Pancreas (tissue), 10 donors: ENCODE data around the gene PCP4. TPM values are rescaled to one million over a fixed set of nuclear protein-coding genes. Genes with fewer than 3 reads are reported as not detected.
"Not testable (repeated sequence)": the region's sequence is repeated elsewhere in the genome, so short reads cannot be mapped to it uniquely, and the experiment has no call there.

Experiments
- ATAC-seq, 4 donors: fragments of 200-7000 bp; cut with Tn5 transposase; one replicate each; pipeline versions ENCODE4 v1.8.0 to v1.9.1; 2020; ENCODE audit warnings: mild to moderate bottlenecking in 4 of 4, moderate library complexity in 4 of 4
- DNase-seq, 6 donors: peaks; one replicate each; pipeline ENCODE4 v3.0.0-alpha.2; 2020
- FAIRE-seq: peaks from 2 replicates; lab custom pipeline; 2012; peaks lifted over from hg19 to GRCh38; lab: Jason Lieb, UNC
- H3K27ac ChIP-seq, 4 donors: fragments of 200-600 bp; sonication (generic); 1 replicate in 3 of 4; 2 replicates in 1 of 4; pipeline versions ENCODE4 v1.5.0 to v1.8.0; 2020
- H3K27me3 ChIP-seq, 4 donors: fragments of 200-600 bp; one replicate each; pipeline ENCODE4 v1.8.0; 2021
- H3K36me3 ChIP-seq, 3 donors: fragments of 200-600 bp; sonication (generic) in 1 of 3; one replicate each; pipeline versions ENCODE4 v1.5.0 to v1.8.0; 2020 to 2021
- H3K4me1 ChIP-seq, 3 donors: fragments of 200-600 bp; one replicate each; pipeline ENCODE4 v1.8.0; 2021
- H3K4me3 ChIP-seq, 4 donors: fragments of 200-600 bp; sonication (generic) in 2 of 4; one replicate each; pipeline versions ENCODE4 v1.5.0 to v1.8.0; 2020 to 2021
- H3K9me3 ChIP-seq, 4 donors: fragments of 200-600 bp; one replicate each; pipeline ENCODE4 v1.8.0; 2021
- CTCF ChIP-seq, 4 donors: fragments of 200-600 bp; sonication (generic) in 3 of 4; IDR thresholded peaks; one replicate each; pipeline versions ENCODE4 v1.5.0 to v1.8.0; 2021; ENCODE audit warnings: antibody characterized with exemption in 4 of 4
- WGBS, 2 donors: extraction: QIAGEN DNeasy Blood & Tissue Kit; methylation state at CpG; one replicate each; pipeline ENCODE4 v1.1.7; 2013; 5-methylcytosine and 5-hydroxymethylcytosine counted together
- intact Hi-C, 3 donors: fragments of 100-400 bp; cut with DNase I; formaldehyde crosslinking; loops; one replicate each; pipeline versions ENCODE4 v1.11.1 to v1.14.2; 2022
- polyA plus RNA-seq, 2 donors: library from polyadenylated mRNA; stranded (reverse); fragments of 200-250 nt; gene quantifications; one replicate each; pipeline ENCODE4 v1.2.3, GENCODE V29; 2013
- total RNA-seq, 6 donors: library from RNA; stranded (reverse); fragmentation: NEBNext Ultra II Directional in 4 of 6; extraction: Animal tissue kit (Norgen Biotek cat#: 25700) in 4 of 6; gene quantifications; one replicate each; pipeline versions ENCODE4 v1.2.1 to v1.2.4, GENCODE V29; 2021 to 2023
- donor health status: healthy with polysubstance abuse.
- donor health status: DM: no; HTN: no; CAD: no; lungs with moderate emphysema.
- donor health status: DM: no; HTN: no; CAD: no.
- donor health status: control.
- donor health status: control.
- donor health status: Bipolar disorder and iron deficiency.
- donor health status: DM: yes; HTN: yes; CAD: no.
- donor health status: DM: no; HTN: no; CAD: no.
- donor health status: DM: no; HTN: no; CAD: no.
- donor health status: DM: yes; HTN: yes; CAD: no.

Gene PCP4
- total and polyA plus RNA-seq, 8 donors, result 0.92 to 47.1 (median 3.4) TPM

- intact Hi-C loops, result no loop called here
- H3K27me3 ChIP-seq, result peaks cover 0 to 6% (median 0%) of the 10 kb centered on the region in 4 donors
- H3K4me1 ChIP-seq, result no peaks in the 10 kb centered on the region
- no peak for FAIRE-seq
- no peaks in the 10 kb centered on the region for H3K36me3 ChIP-seq
- ATAC-seq, result no peak
- no peak overlapping the region for H3K4me3 ChIP-seq
- no peak for DNase-seq
- WGBS, 2 donors, result 66 to 84% methylated on average over 5 of the region's 5 CpGs
- no peak for TF ChIP-seq CTCF (IDR thresholded peaks at IDR 0.05)
- H3K9me3 ChIP-seq, result no peaks in the 10 kb centered on the region
- H3K27ac ChIP-seq, result no peak overlapping the region
Observed at GRCh38 chr21:39891111-39891510, 23.9 kb downstream of the PCP4 start.

GRCh38 chr21:39891863-39892262 lies 24.6 kb downstream of the PCP4 start:
- DNase-seq, H3K36me3 ChIP-seq, H3K27ac ChIP-seq, intact Hi-C loops, ATAC-seq, H3K27me3 ChIP-seq, H3K9me3 ChIP-seq, H3K4me3 ChIP-seq, FAIRE-seq, H3K4me1 ChIP-seq: not testable (repeated sequence)
- 71 to 83% methylated on average over 11 to 12 of the region's 12 CpGs for WGBS, 2 donors

GRCh38 chr21:39900491-39900890 lies 33.3 kb downstream of the PCP4 start:
- Histone ChIP-seq H3K4me1 (no peaks in the 10 kb centered on the region), H3K27me3 (peaks cover 0 to 4% (median 0%) of the 10 kb centered on the region in 4 donors), H3K9me3 (no peaks in the 10 kb centered on the region), H3K27ac (no peak overlapping the region), H3K4me3 (no peak overlapping the region), H3K36me3 (no peaks in the 10 kb centered on the region)
- 64 to 73% methylated on average over 5 of the region's 5 CpGs for WGBS, 2 donors
- DNase-seq, result no peak
- ATAC-seq, result no peak
- no peak for FAIRE-seq
- intact Hi-C loops, result no loop called here
- TF ChIP-seq CTCF (IDR thresholded peaks at IDR 0.05), result no peak

GRCh38 chr21:39900911-39901310 lies 33.7 kb downstream of the PCP4 start:
- FAIRE-seq, result no peak
- H3K27me3 ChIP-seq, result peaks cover 0 to 4% (median 0%) of the 10 kb centered on the region in 4 donors
- no peaks in the 10 kb centered on the region for H3K9me3 ChIP-seq
- no peak for TF ChIP-seq CTCF (IDR thresholded peaks at IDR 0.05)
- no peaks in the 10 kb centered on the region for H3K36me3 ChIP-seq
- intact Hi-C loops, result no loop called here
- H3K27ac ChIP-seq, result no peak overlapping the region
- no peak for ATAC-seq
- H3K4me3 ChIP-seq, result no peak overlapping the region
- no peak for DNase-seq
- no peaks in the 10 kb centered on the region for H3K4me1 ChIP-seq

- FAIRE-seq (no peak), DNase-seq (no peak), ATAC-seq (no peak)
- Histone ChIP-seq H3K36me3 (no peaks in the 10 kb centered on the region), H3K27me3 (no peaks in the 10 kb centered on the region), H3K9me3 (no peaks in the 10 kb centered on the region), H3K27ac (no peak overlapping the region), H3K4me3 (no peak overlapping the region), H3K4me1 (no peaks in the 10 kb centered on the region)
- WGBS, 2 donors, result 70% methylated on average over 5 of the region's 5 CpGs
- no peak for TF ChIP-seq CTCF (IDR thresholded peaks at IDR 0.05)
- intact Hi-C loops, result no loop called here
Observed at GRCh38 chr21:39902986-39903385, 35.7 kb downstream of the PCP4 start.
